CD14-positive monocyte (primary cell): ENCODE results near the gene RAB39B. TPM values are rescaled to one million over a fixed set of nuclear protein-coding genes. Genes with fewer than 3 reads are reported as not detected.

Experiments used
- DNase-seq, 3 donors: peaks; one replicate each; pipeline ENCODE4 v3.0.0-alpha.2; 2011 to 2022
- H2AFZ ChIP-seq: 2 replicates; pipeline ENCODE4 v1.6.0; 2012; ENCODE audit warnings: mild to moderate bottlenecking, low read depth, low read length, inconsistent platforms; ENCODE audit not compliant: insufficient read depth, poor library complexity, severe bottlenecking
- H3K27ac ChIP-seq, 2 donors: 1 replicate in 1 of 2; 2 replicates in 1 of 2; pipeline ENCODE4 v1.5.1; 2012 to 2013; ENCODE audit warnings: low read length in 2 of 2, control low read depth in 1 of 2, inconsistent platforms in 1 of 2, low read depth in 1 of 2, mild to moderate bottlenecking in 1 of 2
- H3K27me3 ChIP-seq, 2 donors: one replicate each; pipeline versions ENCODE4 v1.6.0 to v1.6.1; 2011 to 2013; ENCODE audit warnings: low read length in 2 of 2; ENCODE audit not compliant: control insufficient read depth in 2 of 2, insufficient read depth in 2 of 2
- H3K36me3 ChIP-seq, 2 donors: replicated peaks in 1 of 2; 1 replicate in 1 of 2; 2 replicates in 1 of 2; pipeline versions ENCODE4 v1.5.1 to v1.6.1; 2012 to 2013; ENCODE audit warnings: low read length in 2 of 2, control low read depth in 1 of 2, inconsistent platforms in 1 of 2, mild to moderate bottlenecking in 1 of 2; ENCODE audit not compliant: insufficient read depth in 2 of 2, control insufficient read depth in 1 of 2
- H3K4me1 ChIP-seq, 2 donors: 1 replicate in 1 of 2; 2 replicates in 1 of 2; pipeline versions ENCODE4 v1.5.1 to v1.6.1; 2012 to 2013; ENCODE audit warnings: low read length in 2 of 2, control low read depth in 1 of 2, inconsistent platforms in 1 of 2, mild to moderate bottlenecking in 1 of 2, moderate library complexity in 1 of 2; ENCODE audit not compliant: insufficient read depth in 2 of 2, control insufficient read depth in 1 of 2
- H3K4me2 ChIP-seq: replicated peaks from 2 replicates; pipeline ENCODE3; 2012; ENCODE audit warnings: low read length, moderate library complexity, mild to moderate bottlenecking; ENCODE audit not compliant: poor library complexity, severe bottlenecking; ENCODE audit errors: extremely low read depth
- H3K4me3 ChIP-seq, 3 experiments: fragments of 200-600 bp in 1 of 3; sonication (generic) in 1 of 3; replicated peaks in 1 of 3; 1 replicate in 2 of 3; 2 replicates in 1 of 3; pipeline ENCODE4 v1.5.1; 2011 to 2013; ENCODE audit warnings: low read length in 3 of 3, mild to moderate bottlenecking in 3 of 3, control low read depth in 2 of 3, low read depth in 2 of 3, inconsistent platforms in 1 of 3, moderate library complexity in 1 of 3
- H3K79me2 ChIP-seq: 2 replicates; pipeline ENCODE4 v1.6.0; 2012; ENCODE audit warnings: mild to moderate bottlenecking, control low read depth, inconsistent platforms, low read length, moderate library complexity; ENCODE audit not compliant: insufficient read depth
- H3K9ac ChIP-seq: 2 replicates; pipeline ENCODE4 v1.6.0; 2017; ENCODE audit warnings: low read length, mild to moderate bottlenecking; ENCODE audit not compliant: insufficient read depth, poor library complexity, severe bottlenecking
- H3K9me3 ChIP-seq, 2 donors: replicated peaks in 1 of 2; 1 replicate in 1 of 2; 2 replicates in 1 of 2; pipeline versions ENCODE4 v1.5.1 to v1.6.1; 2012 to 2013; ENCODE audit warnings: low read length in 2 of 2, control low read depth in 1 of 2; ENCODE audit not compliant: control insufficient read depth in 1 of 2, insufficient read depth in 1 of 2
- H4K20me1 ChIP-seq: 2 replicates; pipeline ENCODE4 v1.6.0; 2012; ENCODE audit warnings: mild to moderate bottlenecking, low read length, control low read depth, moderate library complexity; ENCODE audit not compliant: insufficient read depth
- H3K27ac Mint-ChIP-seq, 7 donors: one replicate each; pipeline ENCODE4 v1.8.0; 2020; ENCODE audit warnings: mild to moderate bottlenecking in 7 of 7, mixed read lengths in 7 of 7, moderate library complexity in 6 of 7, inconsistent platforms in 2 of 7
- H3K27me3 Mint-ChIP-seq, 3 donors: one replicate each; pipeline ENCODE4 v1.8.0; 2021 to 2022; ENCODE audit warnings: low read depth in 3 of 3, mild to moderate bottlenecking in 3 of 3, mixed read lengths in 3 of 3, moderate library complexity in 3 of 3, inconsistent platforms in 1 of 3
- H3K36me3 Mint-ChIP-seq, 2 donors: one replicate each; pipeline ENCODE4 v1.8.0; 2020; ENCODE audit warnings: mixed read lengths in 2 of 2, inconsistent platforms in 1 of 2, mild to moderate bottlenecking in 1 of 2
- H3K4me1 Mint-ChIP-seq: one replicate; pipeline ENCODE4 v1.8.0; 2020; ENCODE audit warnings: mild to moderate bottlenecking, mixed read lengths
- H3K4me3 Mint-ChIP-seq, 2 donors: one replicate each; pipeline ENCODE4 v1.8.0; 2020; ENCODE audit warnings: mild to moderate bottlenecking in 2 of 2, mixed read lengths in 2 of 2, moderate library complexity in 1 of 2
- H3K9me3 Mint-ChIP-seq, 7 donors: one replicate each; pipeline ENCODE4 v1.8.0; 2020 to 2022; ENCODE audit warnings: mixed read lengths in 7 of 7, mild to moderate bottlenecking in 6 of 7, moderate library complexity in 6 of 7, inconsistent platforms in 2 of 7
- WGBS: methylation state at CpG from one replicate; pipeline ENCODE4 v1.1.5; 2013; ENCODE audit warnings: missing lambda C conversion rate; ENCODE audit not compliant: insufficient coverage; 5-methylcytosine and 5-hydroxymethylcytosine counted together
- intact Hi-C, 2 donors: fragments of 100-400 bp; cut with micrococcal nuclease; formaldehyde crosslinking; loops; one replicate each; pipeline versions ENCODE4 v1.15.0 to v1.15.1; 2023
- polyA plus RNA-seq, 3 donors: library from polyadenylated mRNA; depleted of rRNA in 1 of 3; unstranded in 2 of 3; stranded (reverse) in 1 of 3; fragments of 300-500 nt in 2 of 3; fragments of >200 nt in 1 of 3; fragmentation: Illumina TruSeq in 2 of 3; gene quantifications; 1 replicate in 2 of 3; 2 replicates in 1 of 3; pipeline ENCODE4 v1.2.3, GENCODE V29; 2012 to 2021
- TF ChIP-seq, protein P1 (sequence below): fragments of 200-600 bp; IDR thresholded peaks from one replicate; pipeline ENCODE4 v1.8.0; 2022; ENCODE audit warnings: antibody characterized with exemption, mild to moderate bottlenecking

Gene RAB39B
- polyA plus RNA-seq, 3 donors: 0.20 to 0.41 (median 0.25) TPM

DNA sequence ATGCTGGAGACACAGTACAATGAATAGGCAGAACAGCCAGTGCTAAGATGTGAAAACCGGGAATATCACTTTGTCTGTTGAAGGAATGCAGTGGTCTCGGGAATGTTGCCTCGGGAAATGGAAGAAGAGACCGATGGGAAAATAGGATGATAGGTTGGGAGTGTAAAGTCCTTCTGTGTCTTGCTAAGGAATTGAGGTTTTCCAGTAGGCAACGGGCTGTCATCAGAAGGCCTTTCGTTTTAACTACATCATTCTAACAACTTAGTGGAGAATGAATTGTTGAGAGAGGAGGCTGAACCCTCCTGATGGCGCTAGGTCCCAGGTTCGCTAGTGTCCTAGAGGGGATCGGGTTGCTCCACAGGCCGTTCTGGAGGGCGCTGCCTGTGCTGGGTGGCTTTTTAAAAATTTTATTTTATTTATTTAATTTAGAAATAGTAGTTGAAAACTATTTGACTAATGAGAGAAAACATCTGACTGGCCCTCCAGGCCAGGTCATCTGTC is 47.3 kb downstream of the RAB39B start:
- WGBS: 0% methylated on average over 2 of the region's 11 CpGs
- no peaks in the 10 kb centered on the region for H3K27me3 Mint-ChIP-seq
- H3K4me1 ChIP-seq: peaks cover 16 to 18% of the 10 kb centered on the region in 2 donors
- no peaks in the 10 kb centered on the region for H3K9me3 ChIP-seq
- peak overlapping the region in 6 of 7 donors; percentile 16 to 92 (median 83) for H3K27ac Mint-ChIP-seq
- peak overlapping the region; percentile 84 for H3K9ac ChIP-seq
- H3K27me3 ChIP-seq: no peaks in the 10 kb centered on the region
- TF ChIP-seq, protein P1, sequence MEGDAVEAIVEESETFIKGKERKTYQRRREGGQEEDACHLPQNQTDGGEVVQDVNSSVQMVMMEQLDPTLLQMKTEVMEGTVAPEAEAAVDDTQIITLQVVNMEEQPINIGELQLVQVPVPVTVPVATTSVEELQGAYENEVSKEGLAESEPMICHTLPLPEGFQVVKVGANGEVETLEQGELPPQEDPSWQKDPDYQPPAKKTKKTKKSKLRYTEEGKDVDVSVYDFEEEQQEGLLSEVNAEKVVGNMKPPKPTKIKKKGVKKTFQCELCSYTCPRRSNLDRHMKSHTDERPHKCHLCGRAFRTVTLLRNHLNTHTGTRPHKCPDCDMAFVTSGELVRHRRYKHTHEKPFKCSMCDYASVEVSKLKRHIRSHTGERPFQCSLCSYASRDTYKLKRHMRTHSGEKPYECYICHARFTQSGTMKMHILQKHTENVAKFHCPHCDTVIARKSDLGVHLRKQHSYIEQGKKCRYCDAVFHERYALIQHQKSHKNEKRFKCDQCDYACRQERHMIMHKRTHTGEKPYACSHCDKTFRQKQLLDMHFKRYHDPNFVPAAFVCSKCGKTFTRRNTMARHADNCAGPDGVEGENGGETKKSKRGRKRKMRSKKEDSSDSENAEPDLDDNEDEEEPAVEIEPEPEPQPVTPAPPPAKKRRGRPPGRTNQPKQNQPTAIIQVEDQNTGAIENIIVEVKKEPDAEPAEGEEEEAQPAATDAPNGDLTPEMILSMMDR: peak; percentile 39
- peaks cover 0 to 4% (median 0%) of the 10 kb centered on the region in 7 donors for H3K9me3 Mint-ChIP-seq
- peaks cover 8 to 17% of the 10 kb centered on the region in 2 donors for H3K36me3 ChIP-seq
- peaks cover 9 to 10% of the 10 kb centered on the region in 2 donors for H3K36me3 Mint-ChIP-seq
- intact Hi-C loops: no loop called here
- H3K27ac ChIP-seq: peak overlapping the region; percentile 68 to 88
- peak overlapping the region; percentile 73 to 91 (median 87) for H3K4me3 ChIP-seq
- H4K20me1 ChIP-seq: no peaks in the 10 kb centered on the region
- H2AFZ ChIP-seq: peak overlapping the region; percentile 94
- H3K4me3 Mint-ChIP-seq: peak overlapping the region; percentile 84 to 87
- peaks cover 23% of the 10 kb centered on the region for H3K4me1 Mint-ChIP-seq
- H3K4me2 ChIP-seq: peak overlapping the region; percentile 70
- peaks cover 42% of the 10 kb centered on the region for H3K79me2 ChIP-seq
- DNase-seq: no peak

DNA sequence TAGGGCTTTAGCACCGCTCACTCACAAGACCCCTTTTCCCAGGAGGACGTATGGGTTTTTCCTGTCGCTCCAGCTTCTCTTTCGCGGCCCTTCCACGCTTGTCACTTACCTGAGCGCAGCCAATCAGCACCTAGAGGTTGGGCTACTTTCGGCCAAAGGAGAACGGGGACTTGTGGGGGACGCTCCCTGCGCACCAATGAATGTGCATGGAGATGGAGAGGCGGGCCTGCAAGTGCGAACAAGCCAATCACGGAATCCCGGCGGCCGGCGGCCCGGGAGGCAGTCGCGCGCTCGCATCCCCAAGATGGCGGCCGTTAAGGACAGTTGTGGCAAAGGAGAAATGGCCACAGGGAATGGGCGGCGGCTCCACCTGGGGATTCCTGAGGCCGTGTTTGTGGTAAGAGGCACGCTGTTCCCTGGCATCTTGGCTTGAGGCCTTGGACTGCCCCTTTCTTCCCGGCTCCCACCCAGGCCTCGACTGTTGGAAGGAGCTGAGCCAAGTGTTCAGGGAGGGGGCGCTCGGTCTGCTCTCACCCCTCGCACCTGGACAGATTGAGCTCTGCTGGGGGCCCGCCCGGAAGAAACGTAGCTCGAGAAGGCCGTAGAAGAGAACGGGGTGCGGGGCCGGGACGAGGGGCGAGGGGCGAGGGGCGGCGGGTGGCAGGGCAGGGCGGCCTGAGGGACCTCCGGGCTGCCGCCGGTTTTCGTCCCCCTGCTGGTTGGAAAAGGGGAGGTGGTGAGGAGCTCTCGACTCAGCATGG is 47.9 kb downstream of the RAB39B start, which contains the start of gene VBP1:
Gene VBP1 (plus strand): TSS at position 282 of the 761 bp plus-strand sequence. CDS start 23 bp downstream, at position 305.
- H4K20me1 ChIP-seq: no peaks in the 10 kb centered on the region
- H3K27ac ChIP-seq: peak within 1 kb of the TSS; percentile 68 to 88
- H3K9ac ChIP-seq: peak within 1 kb of the TSS; percentile 84
- peaks cover 3 to 11% of the 10 kb centered on the region in 2 donors for H3K36me3 ChIP-seq
- peak within 1 kb of the TSS; percentile 94 for H2AFZ ChIP-seq
- peaks cover 23% of the 10 kb centered on the region for H3K4me1 Mint-ChIP-seq
- peak within 1 kb of the TSS; percentile 70 for H3K4me2 ChIP-seq
- H3K9me3 Mint-ChIP-seq: peaks cover 0 to 4% (median 0%) of the 10 kb centered on the region in 7 donors
- WGBS: 0% methylated on average over 18 of the region's 53 CpGs
- H3K27me3 ChIP-seq: no peaks in the 10 kb centered on the region
- no peaks in the 10 kb centered on the region for H3K27me3 Mint-ChIP-seq
- H3K27ac Mint-ChIP-seq: peak within 1 kb of the TSS; percentile 73 to 92 (median 90)
- peak within 1 kb of the TSS; percentile 84 to 87 for H3K4me3 Mint-ChIP-seq
- peak within 1 kb of the TSS; percentile 73 to 91 (median 87) for H3K4me3 ChIP-seq
- TF ChIP-seq, protein P1: peak; percentile 70
- peak; percentile 82 to 91 (median 82) for DNase-seq
- intact Hi-C loops: no loop called here
- H3K79me2 ChIP-seq: peaks cover 40% of the 10 kb centered on the region
- H3K9me3 ChIP-seq: no peaks in the 10 kb centered on the region
- H3K36me3 Mint-ChIP-seq: peaks cover 2 to 4% of the 10 kb centered on the region in 2 donors
- H3K4me1 ChIP-seq: peaks cover 16 to 18% of the 10 kb centered on the region in 2 donors
